BJ (cell line): Measurements from ENCODE around the gene DIAPH3. TPM values are rescaled to one million over a fixed set of nuclear protein-coding genes. Genes with fewer than 3 reads are reported as not detected.

Experiments
- CTCF ChIA-PET: fragments of 350-600 bp; formaldehyde crosslinking; extraction: SDS; loops from one replicate; lab custom pipeline; 2021; ENCODE audit warnings: antibody characterized with exemption, inconsistent platforms; lab: Yijun Ruan, JAX
- POLR2A ChIA-PET: fragments of 300-600 bp; sonication (Branson Sonifier 250); formaldehyde crosslinking; extraction: SDS; loops from one replicate; lab custom pipeline; 2021; ENCODE audit warnings: antibody characterized with exemption; lab: Charles Lee
- DNase-seq: peaks from one replicate; pipeline ENCODE4 v3.0.0-alpha.2; 2011; ENCODE audit warnings: low read depth
- H3K27me3 ChIP-seq: 2 replicates; pipeline ENCODE4 v1.6.0; 2011; ENCODE audit warnings: low read length; ENCODE audit not compliant: control insufficient read depth, insufficient read depth
- H3K36me3 ChIP-seq: 2 replicates; pipeline ENCODE4 v1.5.1; 2011; ENCODE audit warnings: low read length; ENCODE audit not compliant: control insufficient read depth, insufficient read depth
- H3K4me3 ChIP-seq: 2 replicates; pipeline ENCODE4 v1.5.1; 2011; ENCODE audit warnings: low read depth, mild to moderate bottlenecking, control low read depth, low read length
- polyA plus RNA-seq: library from polyadenylated mRNA; depleted of rRNA; stranded (reverse); fragments of >200 nt; gene quantifications from 2 replicates; pipeline ENCODE4 v1.2.3, GENCODE V29; 2011
- TF ChIP-seq, protein P1 (sequence below): IDR thresholded peaks from 2 replicates; pipeline ENCODE4 v1.5.1; 2011; ENCODE audit warnings: low read depth, mild to moderate bottlenecking, control low read depth, inconsistent platforms, low read length, moderate library complexity; ENCODE audit not compliant: insufficient read depth

The DIAPH3 gene
- polyA plus RNA-seq, 1 experiment, result 8.5 TPM

DNA sequence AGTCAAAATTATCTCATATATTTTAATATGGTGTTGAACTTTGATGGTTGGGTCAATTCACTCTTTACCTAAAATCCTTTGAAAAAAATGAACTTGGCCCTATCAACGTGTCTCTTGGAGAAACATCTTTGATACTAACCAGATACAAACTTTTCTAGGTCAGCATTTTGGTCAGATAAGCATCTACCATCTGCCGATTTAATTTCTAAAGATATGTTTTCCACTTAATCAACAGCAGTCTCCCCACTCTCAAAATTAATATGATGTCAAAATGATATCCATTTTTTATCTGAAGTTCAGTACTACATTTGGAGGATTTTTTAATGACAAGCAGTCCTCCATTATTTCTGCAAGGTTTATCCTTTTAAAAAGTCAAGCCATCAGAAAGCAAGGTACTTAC is 288.8 kb downstream of the DIAPH3 start:
- POLR2A ChIA-PET, result no interaction called here
- Histone ChIP-seq H3K4me3 (no peak overlapping the region), H3K27me3 (no peaks in the 10 kb centered on the region), H3K36me3 (no peaks in the 10 kb centered on the region)
- CTCF ChIA-PET, result no interaction called here
- DNase-seq, result no peak
- TF ChIP-seq, protein P1, sequence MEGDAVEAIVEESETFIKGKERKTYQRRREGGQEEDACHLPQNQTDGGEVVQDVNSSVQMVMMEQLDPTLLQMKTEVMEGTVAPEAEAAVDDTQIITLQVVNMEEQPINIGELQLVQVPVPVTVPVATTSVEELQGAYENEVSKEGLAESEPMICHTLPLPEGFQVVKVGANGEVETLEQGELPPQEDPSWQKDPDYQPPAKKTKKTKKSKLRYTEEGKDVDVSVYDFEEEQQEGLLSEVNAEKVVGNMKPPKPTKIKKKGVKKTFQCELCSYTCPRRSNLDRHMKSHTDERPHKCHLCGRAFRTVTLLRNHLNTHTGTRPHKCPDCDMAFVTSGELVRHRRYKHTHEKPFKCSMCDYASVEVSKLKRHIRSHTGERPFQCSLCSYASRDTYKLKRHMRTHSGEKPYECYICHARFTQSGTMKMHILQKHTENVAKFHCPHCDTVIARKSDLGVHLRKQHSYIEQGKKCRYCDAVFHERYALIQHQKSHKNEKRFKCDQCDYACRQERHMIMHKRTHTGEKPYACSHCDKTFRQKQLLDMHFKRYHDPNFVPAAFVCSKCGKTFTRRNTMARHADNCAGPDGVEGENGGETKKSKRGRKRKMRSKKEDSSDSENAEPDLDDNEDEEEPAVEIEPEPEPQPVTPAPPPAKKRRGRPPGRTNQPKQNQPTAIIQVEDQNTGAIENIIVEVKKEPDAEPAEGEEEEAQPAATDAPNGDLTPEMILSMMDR, result no peak

DNA sequence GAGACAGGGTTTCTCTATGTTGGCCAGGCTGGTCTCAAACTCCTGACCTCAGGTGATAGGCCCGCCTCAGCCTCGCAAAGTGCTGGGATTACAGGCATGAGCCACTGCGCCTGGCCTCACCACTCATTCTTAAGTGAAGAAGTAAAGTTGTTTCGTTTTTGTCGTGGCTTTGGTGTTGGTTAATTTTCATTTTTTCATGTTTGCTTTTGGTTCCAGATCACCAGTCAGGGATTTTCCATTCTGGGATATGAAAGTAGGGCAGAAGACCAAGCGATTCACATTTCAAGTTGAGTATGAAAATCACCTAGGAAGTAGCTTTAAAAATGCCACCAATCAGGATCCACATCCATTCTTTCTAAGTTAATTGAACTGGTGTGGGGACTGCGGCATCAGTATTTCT is 289.9 kb downstream of the DIAPH3 start:
- ChIA-PET CTCF (no interaction called here), POLR2A (no interaction called here)
- Histone ChIP-seq H3K27me3 (no peaks in the 10 kb centered on the region), H3K36me3 (no peaks in the 10 kb centered on the region), H3K4me3 (no peak overlapping the region)
- no peak for DNase-seq
- TF ChIP-seq, protein P1, result no peak

DNA sequence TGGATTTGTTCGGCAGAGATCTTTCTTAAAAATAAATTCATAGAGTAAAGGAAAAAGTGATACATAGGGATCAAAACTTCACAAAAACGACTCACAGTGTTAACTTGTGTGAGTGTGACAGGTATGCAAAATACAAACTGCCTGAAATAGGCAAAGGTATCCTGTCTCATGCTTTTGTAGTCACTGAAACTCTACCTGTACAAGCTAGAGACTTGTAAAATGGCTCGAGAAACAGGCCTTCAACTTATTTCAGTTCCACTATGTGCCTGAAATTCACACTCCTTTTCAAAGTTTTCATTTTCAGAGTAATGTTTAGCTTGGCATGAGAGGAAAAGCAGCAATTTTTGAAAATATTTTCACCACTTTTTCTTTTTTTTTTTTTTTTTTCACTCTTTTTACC is 290.4 kb downstream of the DIAPH3 start:
- CTCF ChIA-PET, result interaction anchor here (0.6 kb wide), 1 partner anchor 161 kb away, joined by 3 read pairs; no protein-coding TSS in a partner anchor
- H3K36me3 ChIP-seq, result no peaks in the 10 kb centered on the region
- no peak for DNase-seq
- TF ChIP-seq, protein P1, result no peak
- H3K27me3 ChIP-seq, result no peaks in the 10 kb centered on the region
- POLR2A ChIA-PET, result no interaction called here
- no peak overlapping the region for H3K4me3 ChIP-seq

DNA sequence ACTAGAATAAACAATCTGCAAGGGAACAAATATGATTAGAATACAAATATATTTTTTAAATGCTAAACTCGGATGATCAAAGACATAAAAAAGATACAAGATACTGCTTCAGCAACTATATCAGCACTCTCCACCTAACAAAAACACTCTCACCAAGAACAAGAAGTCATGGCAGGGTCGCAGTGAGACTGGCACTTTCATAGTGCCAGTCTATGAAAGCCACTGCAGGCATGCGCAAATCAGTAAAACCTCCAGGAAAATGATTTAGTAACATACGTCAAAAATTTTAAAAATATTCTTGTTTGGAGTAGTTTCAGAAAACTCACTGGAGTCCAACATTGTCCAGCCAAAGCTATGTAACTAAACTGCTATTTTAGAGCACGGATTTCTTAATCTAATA is 295.9 kb downstream of the DIAPH3 start:
- ChIA-PET CTCF (no interaction called here), POLR2A (no interaction called here)
- no peaks in the 10 kb centered on the region for H3K36me3 ChIP-seq
- TF ChIP-seq, protein P1, result no peak
- DNase-seq, result no peak
- H3K4me3 ChIP-seq, result no peak overlapping the region
- no peaks in the 10 kb centered on the region for H3K27me3 ChIP-seq

DNA sequence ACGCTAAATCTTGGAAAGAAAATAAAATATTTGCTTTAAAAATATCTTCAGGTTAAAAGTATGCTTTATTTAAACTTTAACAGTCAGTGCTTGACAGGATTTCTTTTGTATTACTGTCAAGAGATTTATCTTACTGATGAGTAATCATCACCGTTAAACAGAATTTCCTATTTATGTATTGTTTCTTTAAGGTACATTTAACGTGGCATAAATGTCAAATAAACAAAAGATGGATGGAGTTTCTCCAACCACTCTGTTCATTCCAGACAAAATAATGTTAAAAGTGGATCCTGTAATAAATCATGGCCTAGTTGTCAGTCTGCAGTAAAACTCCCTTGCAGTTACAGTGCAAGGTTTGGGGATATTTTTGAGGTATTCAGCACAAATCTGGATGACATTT is 298.3 kb downstream of the DIAPH3 start:
- Histone ChIP-seq H3K27me3 (no peaks in the 10 kb centered on the region), H3K4me3 (no peak overlapping the region), H3K36me3 (no peaks in the 10 kb centered on the region)
- no peak for DNase-seq
- CTCF ChIA-PET, result no interaction called here
- TF ChIP-seq, protein P1, result no peak
- POLR2A ChIA-PET, result no interaction called here
